GM12801 (cell line): Measurements from ENCODE around the gene RXRG.

Source experiments
- TF ChIP-seq, protein P1 (sequence below): IDR thresholded peaks from one replicate; pipeline ENCODE4 v1.5.1; 2011; ENCODE audit warnings: control low read depth; ENCODE audit not compliant: insufficient read length; ENCODE audit errors: extremely low read depth

The RXRG gene

DNA sequence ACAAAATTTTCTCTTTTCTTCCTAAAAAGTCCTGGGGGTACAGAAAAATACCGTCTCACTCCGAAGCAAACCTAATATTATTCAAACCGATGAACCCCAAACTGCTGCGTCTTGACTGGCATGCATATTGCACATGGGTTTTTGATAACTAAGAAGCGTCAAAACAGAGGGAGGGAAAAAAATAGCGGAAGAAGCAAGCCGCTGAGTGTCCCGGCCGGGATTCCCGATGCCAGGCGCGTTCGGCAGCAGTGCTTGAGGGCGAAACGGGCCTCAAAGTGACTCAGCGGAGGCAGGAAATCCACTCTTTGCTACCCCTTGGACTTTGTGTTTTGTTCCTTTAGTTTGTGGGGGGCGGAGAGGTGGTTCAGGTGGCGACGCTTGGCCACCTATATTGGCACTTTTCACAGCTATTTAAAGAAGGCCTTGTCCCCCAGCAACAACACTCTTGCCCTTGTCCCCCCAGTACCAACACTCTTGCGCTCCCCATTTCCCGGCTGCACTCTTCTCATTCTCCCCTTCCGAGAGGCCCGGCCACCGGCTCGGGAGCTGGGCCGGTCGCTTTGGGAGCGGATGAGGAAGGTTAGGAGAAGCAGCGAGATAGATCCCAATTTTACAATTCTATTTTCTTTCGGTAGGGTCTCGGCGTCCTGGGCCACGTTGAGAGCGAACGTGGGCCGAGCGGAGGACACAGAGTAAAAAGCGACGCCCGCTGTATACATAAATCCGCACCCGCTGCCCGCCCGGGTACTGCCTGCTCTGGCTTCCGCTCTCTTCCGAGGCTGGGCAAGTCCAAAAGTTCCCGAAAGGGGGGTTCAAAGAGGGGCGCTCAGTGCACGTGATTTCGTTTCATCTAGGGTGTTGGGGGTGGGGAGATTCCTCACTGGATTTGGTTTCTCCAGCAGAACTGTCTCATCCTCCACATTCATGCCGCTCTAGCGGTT lies 90.9 kb downstream of the RXRG start:
- TF ChIP-seq, protein P1, sequence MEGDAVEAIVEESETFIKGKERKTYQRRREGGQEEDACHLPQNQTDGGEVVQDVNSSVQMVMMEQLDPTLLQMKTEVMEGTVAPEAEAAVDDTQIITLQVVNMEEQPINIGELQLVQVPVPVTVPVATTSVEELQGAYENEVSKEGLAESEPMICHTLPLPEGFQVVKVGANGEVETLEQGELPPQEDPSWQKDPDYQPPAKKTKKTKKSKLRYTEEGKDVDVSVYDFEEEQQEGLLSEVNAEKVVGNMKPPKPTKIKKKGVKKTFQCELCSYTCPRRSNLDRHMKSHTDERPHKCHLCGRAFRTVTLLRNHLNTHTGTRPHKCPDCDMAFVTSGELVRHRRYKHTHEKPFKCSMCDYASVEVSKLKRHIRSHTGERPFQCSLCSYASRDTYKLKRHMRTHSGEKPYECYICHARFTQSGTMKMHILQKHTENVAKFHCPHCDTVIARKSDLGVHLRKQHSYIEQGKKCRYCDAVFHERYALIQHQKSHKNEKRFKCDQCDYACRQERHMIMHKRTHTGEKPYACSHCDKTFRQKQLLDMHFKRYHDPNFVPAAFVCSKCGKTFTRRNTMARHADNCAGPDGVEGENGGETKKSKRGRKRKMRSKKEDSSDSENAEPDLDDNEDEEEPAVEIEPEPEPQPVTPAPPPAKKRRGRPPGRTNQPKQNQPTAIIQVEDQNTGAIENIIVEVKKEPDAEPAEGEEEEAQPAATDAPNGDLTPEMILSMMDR: no peak

- TF ChIP-seq, protein P1: no peak
Observed at GRCh38 chr1:165352442-165353293, 92.3 kb downstream of the RXRG start.

DNA sequence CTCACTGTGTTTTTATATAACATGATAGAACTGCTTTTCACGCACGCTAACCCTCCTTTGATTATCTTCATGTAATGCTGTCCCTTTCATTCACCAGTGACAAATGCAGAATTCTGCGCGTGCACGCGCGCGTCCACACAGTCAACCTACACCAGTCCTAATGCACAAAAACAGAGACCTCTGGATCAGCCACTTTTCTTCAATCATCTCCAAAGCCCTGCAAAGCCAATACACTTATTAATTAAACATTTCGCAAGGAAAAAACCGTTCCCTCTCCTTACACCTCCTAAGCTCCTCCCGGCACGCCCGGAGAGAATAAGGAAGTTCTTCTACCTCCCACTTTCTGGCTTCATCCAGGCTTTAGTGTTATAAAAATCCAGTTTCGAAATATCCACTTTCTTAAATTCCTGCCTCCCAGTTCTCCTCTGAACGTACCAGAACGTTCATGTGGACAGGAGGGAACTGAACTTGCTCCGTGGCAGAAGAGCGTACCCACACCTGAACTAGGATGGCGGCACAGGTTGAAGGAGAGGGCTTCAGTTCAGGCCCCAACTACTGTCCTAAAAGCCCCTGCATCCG lies 93.0 kb downstream of the RXRG start:
- TF ChIP-seq, protein P1: no peak
